Endothelial cell of umbilical vein (primary cell): Measurements from ENCODE around the gene TMEM95.

ENCODE experiments used
- CTCF ChIP-seq, 2 donors: IDR thresholded peaks; 1 replicate in 1 of 2; 2 replicates in 1 of 2; pipeline ENCODE4 v1.5.1; 2011; ENCODE audit warnings: low read length in 2 of 2, mild to moderate bottlenecking in 2 of 2, moderate library complexity in 2 of 2, control low read depth in 1 of 2, inconsistent platforms in 1 of 2, low read depth in 1 of 2; ENCODE audit not compliant: insufficient read depth in 1 of 2; ENCODE audit errors: extremely low read depth in 1 of 2
- EZH2 ChIP-seq: IDR thresholded peaks from 2 replicates; pipeline ENCODE4 v1.6.1; 2012; ENCODE audit warnings: borderline replicate concordance, low read depth, mild to moderate bottlenecking, moderate library complexity, low read length, inconsistent platforms; ENCODE audit not compliant: severe bottlenecking
- FOS ChIP-seq: IDR thresholded peaks from 2 replicates; pipeline ENCODE4 v1.6.1; 2011; ENCODE audit warnings: mild to moderate bottlenecking, low read length, moderate library complexity, borderline replicate concordance; ENCODE audit not compliant: insufficient read depth

DNA sequence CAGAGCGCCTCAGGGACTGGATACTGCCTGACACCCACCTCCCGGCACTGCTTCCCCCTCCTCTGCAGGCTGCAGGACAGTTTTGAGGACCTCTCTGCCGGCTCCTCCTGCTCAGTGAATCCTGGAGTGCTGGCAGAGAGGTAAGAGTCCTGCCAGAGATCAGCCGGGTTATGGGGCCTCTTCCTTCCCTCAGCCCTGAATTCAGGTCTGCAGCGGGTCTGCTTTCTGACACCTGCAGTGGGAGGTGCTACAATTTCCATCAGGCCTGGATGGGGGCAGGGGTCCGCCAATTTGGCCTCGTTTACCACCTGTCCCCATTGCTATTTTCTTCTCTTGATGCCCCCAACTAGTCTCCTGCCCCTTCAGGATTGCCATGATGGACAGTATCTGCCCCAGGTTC is 22.8 kb upstream of the TMEM95 start:
- TF ChIP-seq EZH2 (no peak), CTCF (IDR thresholded peaks at IDR 0.05; ENCODE audit: extremely low read depth in 1 of 2, insufficient read depth in 1 of 2, low read depth in 1 of 2, low read length in 2 of 2) (no peak), FOS (no peak)
